LHCN-M2 (cell line): ENCODE measurements around the gene PLBD2. TPM values are rescaled to one million over a fixed set of nuclear protein-coding genes. Genes with fewer than 3 reads are reported as not detected.
A peak's percentile ranks its signal among the peaks of the same experiment; 100 is the strongest.
"Not testable (repeated sequence)": the region's sequence is repeated elsewhere in the genome, so short reads cannot be mapped to it uniquely, and the experiment has no call there.

Experiments
- DNase-seq: peaks from one replicate; pipeline ENCODE4 v3.0.0-alpha.2; 2012; ENCODE audit warnings: low read depth
- total RNA-seq: library from RNA; depleted of rRNA; stranded (reverse); fragments of >200 nt; gene quantifications from 2 replicates; pipeline ENCODE4 v1.2.3, GENCODE V29; 2014

The PLBD2 gene
- total RNA-seq, 1 experiment from 2014 or later, result 32.0 TPM

- DNase-seq, result no peak
Observed at GRCh38 chr12:113333877-113334785, 24.3 kb upstream of the PLBD2 start.

DNA sequence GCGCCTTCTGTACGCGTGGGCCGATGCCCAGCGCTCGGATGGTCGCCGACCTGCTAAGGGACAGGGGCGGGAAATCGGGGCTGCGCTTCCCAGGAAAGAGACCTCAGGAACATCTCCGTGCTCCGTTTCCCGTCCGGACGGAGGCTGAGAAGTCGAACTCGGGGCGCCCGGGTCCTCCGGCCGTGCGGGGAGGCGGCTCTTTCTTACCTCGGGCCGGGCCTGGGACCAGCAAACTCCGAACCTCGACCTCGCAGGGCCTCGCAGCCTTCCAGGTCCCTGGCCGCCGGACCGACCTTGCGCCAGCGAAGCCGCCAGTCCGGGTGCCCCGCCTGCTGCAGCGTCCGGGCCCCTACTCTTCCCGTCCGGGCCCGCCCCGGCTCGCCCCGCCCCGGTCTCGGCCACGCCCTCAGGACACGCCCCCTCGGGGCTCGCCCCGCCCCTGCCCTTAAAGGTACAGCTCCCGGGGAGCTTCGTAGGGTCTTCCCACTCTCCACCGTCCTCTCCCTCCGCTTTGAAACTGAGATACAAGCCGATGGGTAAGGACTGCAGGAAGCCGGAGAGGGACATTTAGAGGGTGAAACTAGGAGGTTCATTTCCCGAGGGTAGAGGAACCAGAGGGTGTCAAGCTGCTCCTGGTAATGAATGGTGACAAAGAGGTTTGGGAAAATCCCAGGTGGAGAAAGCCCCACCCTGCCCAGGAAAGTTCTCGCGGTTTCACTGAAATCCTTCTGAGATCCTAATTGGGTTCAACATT lies 23.4 kb upstream of the PLBD2 start, which contains the start of gene SLC8B1:
Gene SLC8B1 (minus strand): TSS at position 324 of the 754 bp plus-strand sequence. CDS start 2,231 bp downstream, outside the sequence.
- peak; percentile 62 for DNase-seq

- no peak for DNase-seq
Observed at GRCh38 chr12:113339540-113339939, 18.8 kb upstream of the PLBD2 start.

DNA sequence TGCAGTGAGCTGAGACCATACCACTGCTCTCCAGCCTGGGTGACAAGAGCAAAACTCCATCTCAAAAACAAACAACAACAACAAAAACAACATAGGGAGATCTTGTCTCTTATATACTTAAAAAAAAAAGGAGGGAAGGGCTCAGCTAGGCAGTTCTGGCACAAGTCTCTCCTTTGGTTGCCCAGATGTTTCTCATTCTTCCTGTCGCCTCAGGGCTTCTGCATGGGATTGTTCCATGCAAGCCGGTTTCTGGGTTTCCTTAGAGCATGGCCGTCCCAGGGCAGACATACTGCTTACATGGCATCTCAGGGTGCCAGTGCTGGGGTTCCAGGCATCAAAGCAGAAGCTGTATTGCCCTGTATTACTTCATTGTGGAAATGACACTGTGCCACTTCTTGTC lies 18.3 kb upstream of the PLBD2 start:
- DNase-seq, result no peak

DNA sequence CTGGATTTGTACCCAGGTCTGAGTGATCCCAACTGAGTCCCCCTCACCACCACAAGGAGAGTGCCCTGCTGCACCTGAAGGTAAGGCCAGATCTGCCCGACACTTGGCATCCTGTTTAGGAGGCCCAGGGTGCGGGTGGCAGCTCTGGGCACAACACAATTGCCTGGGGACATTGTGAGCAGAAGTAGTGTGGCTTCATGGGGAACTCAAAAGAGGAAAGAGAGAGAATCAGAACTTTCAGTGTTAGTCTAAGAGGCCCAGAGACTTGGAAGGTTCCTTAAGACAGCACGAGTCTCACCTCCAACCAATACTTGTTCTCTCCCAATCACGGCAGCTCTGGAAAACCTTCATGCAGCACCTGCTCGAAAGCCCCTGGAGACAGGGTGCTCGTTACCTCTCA lies 16.9 kb upstream of the PLBD2 start:
- DNase-seq, result no peak

DNA sequence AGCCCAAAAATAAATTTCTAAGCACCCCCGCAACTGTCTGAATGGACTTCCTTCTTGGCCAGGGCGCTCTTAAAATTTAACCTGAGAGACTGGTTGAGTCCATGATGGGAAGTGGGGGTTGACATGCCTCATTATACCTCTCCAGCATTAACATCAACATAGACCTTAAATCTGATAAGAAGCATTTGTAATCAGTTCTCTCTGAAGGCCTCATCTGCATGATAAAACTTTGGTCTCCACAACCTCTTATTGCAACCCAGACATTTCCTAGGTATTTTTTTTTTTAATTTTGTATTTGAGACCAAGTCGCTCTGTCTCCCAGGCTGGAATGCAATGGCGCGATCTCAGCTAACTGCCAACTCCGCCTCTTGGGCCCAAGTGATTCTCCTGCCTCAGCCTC lies 13.1 kb upstream of the PLBD2 start:
- no peak for DNase-seq

- no peak for DNase-seq
Observed at GRCh38 chr12:113346353-113346752, 12.0 kb upstream of the PLBD2 start.

DNA sequence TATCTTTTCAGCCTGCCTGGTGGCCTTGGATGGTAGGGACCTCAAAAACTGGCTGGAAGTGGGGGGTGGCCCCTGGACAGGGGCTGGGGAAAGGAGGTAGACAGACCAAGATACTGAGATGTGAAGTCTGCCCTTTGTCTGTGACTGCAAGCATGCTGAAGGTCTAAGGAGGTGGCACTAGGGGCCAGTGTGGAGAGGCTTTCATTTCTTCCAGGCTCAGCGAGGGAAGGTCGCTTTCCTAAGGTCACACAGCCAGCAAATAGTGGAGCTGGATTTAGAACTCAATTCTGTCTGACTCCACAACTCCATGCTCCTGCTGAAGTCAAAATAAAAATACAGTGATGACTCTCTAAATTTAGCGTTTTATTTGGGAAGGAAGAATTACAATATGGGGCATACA lies 11.3 kb upstream of the PLBD2 start:
- no peak for DNase-seq

- peak; percentile 31 for DNase-seq
Observed at GRCh38 chr12:113347892-113348291, 10.5 kb upstream of the PLBD2 start.

DNA sequence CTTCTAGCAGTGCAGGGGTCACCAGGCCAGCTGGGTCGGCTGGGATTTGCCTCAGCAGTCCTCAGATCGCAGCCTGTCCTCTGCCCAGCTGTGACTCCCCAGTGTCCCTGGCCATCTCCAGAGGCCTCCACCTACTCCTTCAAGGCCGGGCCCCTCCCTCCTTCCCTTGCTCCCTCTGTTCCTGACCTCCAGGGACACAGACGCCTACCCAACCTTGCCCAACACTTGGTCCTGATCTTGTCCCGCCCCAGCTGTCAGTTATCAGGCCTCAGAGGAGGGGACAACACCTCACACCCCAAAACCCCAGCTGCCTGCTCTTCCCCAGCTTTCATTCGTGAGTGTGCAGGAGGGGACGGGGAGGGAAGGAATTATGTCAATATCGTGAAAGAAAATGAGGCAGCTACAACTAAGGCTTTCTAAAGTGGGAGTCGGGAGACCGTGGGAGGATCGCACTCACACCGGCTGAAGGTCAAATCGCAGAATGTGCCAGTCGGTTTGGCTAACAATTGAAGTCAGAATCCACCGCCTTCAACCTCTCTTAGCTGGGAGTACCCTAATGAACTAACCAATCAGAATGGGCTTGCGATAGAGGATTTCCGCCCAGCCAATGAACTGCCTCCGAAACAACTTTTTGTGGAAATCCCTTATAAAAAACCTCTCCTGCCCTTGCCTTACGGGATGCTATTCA lies 9.4 kb upstream of the PLBD2 start:
- DNase-seq, result no peak

- no peak for DNase-seq
Observed at GRCh38 chr12:113351089-113351488, 7.3 kb upstream of the PLBD2 start.

DNA sequence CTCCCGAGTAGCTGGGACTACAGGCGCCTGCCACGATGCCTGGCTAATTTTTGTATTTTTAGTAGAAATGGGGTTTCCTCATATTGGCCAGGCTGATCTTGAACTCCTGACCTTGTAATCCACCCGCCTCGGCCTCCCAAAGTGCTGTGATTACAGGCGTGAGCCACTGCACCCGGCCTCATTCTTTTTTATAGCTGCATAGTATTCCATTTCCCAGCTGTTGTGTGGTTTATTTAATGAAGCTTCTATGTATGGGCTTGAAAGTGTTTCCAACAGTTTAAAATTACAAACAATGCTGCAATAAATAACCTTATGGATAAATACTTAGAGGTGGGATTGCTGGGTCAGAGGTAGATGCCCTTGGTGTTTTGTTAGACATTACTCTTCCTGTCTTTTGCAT lies 4.2 kb upstream of the PLBD2 start:
- not testable (repeated sequence) for DNase-seq

GRCh38 chr12:113359133-113359938 lies 949 bp downstream of the PLBD2 start:
- DNase-seq, result no peak

DNA sequence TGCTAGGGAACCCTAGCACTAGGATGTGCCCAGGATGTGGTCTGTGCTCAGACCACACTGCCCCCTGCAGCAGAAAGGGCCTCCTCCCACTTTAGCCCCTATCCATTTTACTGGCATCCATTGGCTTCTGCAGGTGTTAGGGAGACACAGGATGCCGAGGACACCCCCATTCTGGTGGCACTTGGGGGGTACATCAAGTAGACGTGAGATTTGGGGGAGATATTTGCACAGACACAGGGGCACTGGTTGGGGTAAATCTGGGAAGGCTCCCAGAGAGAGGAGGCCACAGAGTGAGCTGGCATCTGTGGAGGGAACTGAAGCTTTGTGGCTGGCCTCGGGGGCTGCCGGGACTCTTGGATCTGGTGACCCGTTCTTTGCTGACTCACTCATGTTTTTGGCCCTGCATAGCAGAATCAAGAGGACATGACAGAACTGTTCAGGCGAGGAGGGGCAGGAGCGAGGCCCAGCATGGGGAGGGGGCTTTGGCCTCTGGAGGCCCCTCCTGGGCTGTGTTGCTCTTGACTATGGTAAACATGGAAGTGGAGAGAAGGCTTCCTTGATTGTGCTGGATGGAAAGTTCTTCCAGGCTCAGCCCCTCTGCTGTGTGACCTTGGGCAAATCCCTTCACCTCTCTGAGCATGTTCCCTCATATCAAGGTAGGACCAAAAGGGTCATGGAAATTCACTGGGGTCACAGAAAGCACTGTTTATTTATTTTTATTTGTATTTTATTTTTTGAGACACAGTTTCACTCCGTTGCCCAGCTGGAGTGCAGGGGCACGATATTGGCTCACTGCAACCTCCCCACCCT lies 1.8 kb downstream of the PLBD2 start:
- DNase-seq, result no peak

GRCh38 chr12:113361574-113362370 lies 3.4 kb downstream of the PLBD2 start:
- DNase-seq, result no peak

GRCh38 chr12:113364698-113365097 lies 6.3 kb downstream of the PLBD2 start:
- no peak for DNase-seq

DNA sequence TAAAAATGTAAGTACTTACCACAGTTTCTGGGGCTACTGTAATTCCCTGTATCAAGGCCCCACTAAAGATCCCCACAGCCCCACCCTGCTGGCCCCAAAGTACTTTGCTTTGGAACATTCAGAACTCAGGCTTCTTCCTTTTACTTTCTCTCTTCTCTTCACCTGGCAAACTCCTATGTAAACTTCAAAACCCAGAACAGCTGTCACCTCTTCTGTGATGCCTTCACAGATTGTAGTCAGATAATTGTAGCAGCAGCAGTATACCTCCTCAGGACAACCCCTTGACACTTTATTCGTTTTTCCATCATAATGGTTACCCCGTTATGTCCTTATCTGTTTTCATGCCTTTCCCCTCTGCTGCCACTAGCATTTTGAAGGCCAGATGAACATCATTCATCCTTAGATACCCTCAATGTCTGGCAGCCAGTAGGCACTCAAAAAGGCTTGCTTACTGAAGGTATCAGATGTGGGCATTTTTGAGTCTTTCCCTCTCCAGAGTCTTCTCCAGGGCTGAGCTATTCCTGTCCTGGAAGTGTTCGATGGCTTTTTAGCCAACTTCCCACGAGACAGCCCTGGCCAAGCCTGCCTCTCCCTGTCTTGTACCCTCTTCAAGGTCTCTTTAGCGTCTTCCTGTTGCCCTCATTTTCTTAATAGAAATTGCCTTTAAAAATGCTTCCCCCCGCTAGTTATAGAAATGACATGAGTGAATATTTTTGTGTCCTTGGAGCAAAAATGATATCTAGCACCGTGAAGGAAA lies 7.4 kb downstream of the PLBD2 start:
- DNase-seq, result no peak

DNA sequence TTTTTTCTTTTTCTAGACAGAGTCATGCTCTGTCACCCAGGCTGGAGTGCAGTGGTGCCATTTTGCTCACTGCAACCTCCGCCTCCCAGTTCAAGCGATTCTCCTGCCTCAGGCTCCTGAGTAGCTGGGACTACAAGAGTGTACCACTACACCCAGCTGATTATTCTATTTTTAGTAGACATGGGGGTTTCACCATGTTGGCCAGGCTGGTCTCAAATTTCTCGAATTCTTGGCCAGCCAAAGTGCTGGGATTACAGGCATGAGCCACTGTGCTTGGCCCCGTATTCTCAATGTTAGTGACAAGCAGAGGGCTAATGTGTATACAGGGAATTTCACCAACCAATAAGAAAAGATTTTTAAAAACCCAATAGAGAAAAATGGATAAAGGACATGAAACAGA lies 8.4 kb downstream of the PLBD2 start:
- DNase-seq, result no peak

DNA sequence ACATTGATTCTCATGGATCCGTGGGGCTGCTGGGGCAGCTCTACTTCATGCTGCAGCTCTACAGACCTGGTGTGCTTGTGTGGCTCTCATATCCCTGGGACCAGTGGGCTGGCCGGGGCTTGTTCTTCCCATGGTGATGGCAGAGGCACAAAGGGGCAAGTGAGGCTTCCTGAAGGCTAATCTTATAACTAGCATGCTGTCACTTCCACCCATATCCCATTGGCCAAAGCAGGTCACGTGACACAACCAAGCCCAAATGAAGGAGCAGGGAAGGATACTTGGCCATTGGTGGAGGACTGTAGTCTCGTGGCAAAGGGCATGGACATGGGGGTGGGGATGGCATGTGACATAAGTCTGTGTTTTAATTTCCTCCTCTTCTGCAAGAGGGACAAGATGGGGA lies 9.9 kb downstream of the PLBD2 start:
- no peak for DNase-seq
